GM12878 (cell line): ENCODE results near the gene ACADM.

Source experiments
- CTCF ChIP-seq, 3 experiments: IDR thresholded peaks in 2 of 3; conservative IDR thresholded peaks in 1 of 3; 2 replicates each; pipeline ENCODE4 v1.5.1; 2011; ENCODE audit warnings: low read depth in 3 of 3, low read length in 3 of 3, mild to moderate bottlenecking in 3 of 3, control low read depth in 2 of 3, moderate library complexity in 2 of 3, inconsistent platforms in 1 of 3, mixed read lengths in 1 of 3; ENCODE audit not compliant: control insufficient read depth in 2 of 3, insufficient read depth in 1 of 3; ENCODE audit errors: extremely low read depth in 1 of 3
- E2F4 ChIP-seq: IDR thresholded peaks from 2 replicates; pipeline ENCODE4 v1.6.1; 2012; ENCODE audit warnings: low read depth, low read length, improper control_type of control experiment
- ELK1 ChIP-seq: IDR thresholded peaks from 2 replicates; pipeline ENCODE4 v1.6.1; 2012; ENCODE audit warnings: low read depth, low read length, improper control_type of control experiment
- FOS ChIP-seq: IDR thresholded peaks from 3 replicates; pipeline ENCODE4 v1.6.1; 2011; ENCODE audit warnings: borderline replicate concordance; ENCODE audit not compliant: insufficient read length; ENCODE audit errors: extremely low read depth
- GABPA ChIP-seq: IDR thresholded peaks from 2 replicates; pipeline ENCODE4 v1.6.1; 2014; ENCODE audit warnings: antibody characterized with exemption, low read depth, mild to moderate bottlenecking, inconsistent platforms
- GATAD2B ChIP-seq: fragments of 450-650 bp; conservative IDR thresholded peaks from 2 replicates; pipeline ENCODE4 v1.6.1; 2017; ENCODE audit warnings: low read depth, mild to moderate bottlenecking, moderate library complexity
- MAX ChIP-seq: IDR thresholded peaks from 2 replicates; pipeline ENCODE4 v1.6.1; 2012; ENCODE audit warnings: low read depth, low read length, improper control_type of control experiment
- MEF2A ChIP-seq: IDR thresholded peaks from 2 replicates; pipeline ENCODE4 v1.6.1; 2011; ENCODE audit warnings: low read depth, mild to moderate bottlenecking, low read length, moderate library complexity; ENCODE audit not compliant: insufficient read depth
- MXI1 ChIP-seq: fragments of 150-350 bp; IDR thresholded peaks from 2 replicates; pipeline ENCODE4 v1.6.1; 2011; ENCODE audit warnings: low read depth, mild to moderate bottlenecking, inconsistent platforms, low read length, improper control_type of control experiment
- POLR2A ChIP-seq: IDR thresholded peaks from 2 replicates; pipeline ENCODE4 v1.6.1; 2011; ENCODE audit warnings: low read depth, mild to moderate bottlenecking, low read length
- REST ChIP-seq: IDR thresholded peaks from 2 replicates; pipeline ENCODE4 v1.6.1; 2012; ENCODE audit warnings: mild to moderate bottlenecking, low read depth, low read length
- RFX5 ChIP-seq: IDR thresholded peaks from 2 replicates; pipeline ENCODE4 v1.6.1; 2011; ENCODE audit warnings: low read depth, low read length, improper control_type of control experiment
- SIN3A ChIP-seq: IDR thresholded peaks from 2 replicates; pipeline ENCODE4 v1.6.1; 2012; ENCODE audit warnings: low read depth, low read length, improper control_type of control experiment
- ZNF274 ChIP-seq: IDR thresholded peaks from one replicate; pipeline ENCODE4 v1.8.0; 2011; ENCODE audit not compliant: insufficient read length, insufficient read depth

GRCh38 chr1:75796376-75797272 is 72.1 kb downstream of the ACADM start, which contains the start of gene MSH4:
- TF ChIP-seq FOS (no peak), REST (no peak), MAX (no peak), MEF2A (no peak), GABPA (no peak), POLR2A (peak; percentile 86), RFX5 (no peak), E2F4 (no peak), MXI1 (no peak), ELK1 (no peak), SIN3A (no peak), GATAD2B (no peak), CTCF (IDR thresholded peaks at IDR 0.05 in 2 of 3, conservative IDR thresholded peaks at IDR 0.05 in 1 of 3; ENCODE audit: control insufficient read depth in 2 of 3, extremely low read depth in 1 of 3, insufficient read depth in 1 of 3, low read depth in 3 of 3, low read length in 3 of 3) (no peak), ZNF274 (no peak)
